GOT3 (cell line): ENCODE data around the gene UNC5A.

Source experiments
- DNase-seq: peaks from one replicate; lab custom pipeline; 2025; ENCODE audit warnings: mixed read lengths; lab: John Stamatoyannopoulos, UW

The UNC5A gene

DNA sequence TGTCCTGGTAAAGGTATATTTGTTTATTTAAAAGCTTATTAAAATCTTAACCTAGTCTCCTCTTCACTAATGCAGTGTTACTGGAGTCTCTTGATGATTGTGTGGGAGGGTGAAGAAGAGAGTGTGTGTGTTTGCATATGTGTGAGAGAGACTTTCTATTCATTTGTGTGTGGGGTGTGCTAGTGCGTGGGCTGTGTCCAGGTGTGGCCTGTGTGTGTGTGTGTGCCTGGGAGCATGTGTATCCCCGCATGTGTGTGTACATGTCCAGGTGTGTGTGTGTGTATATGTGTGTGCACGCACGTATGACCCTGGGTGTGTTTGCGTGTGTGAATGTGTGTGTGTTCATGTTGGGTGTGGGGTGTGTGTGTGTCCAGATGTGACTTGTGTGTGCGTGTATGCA is 10.3 kb upstream of the UNC5A start:
- no peak for DNase-seq

GRCh38 chr5:176802116-176802784 is 8.1 kb upstream of the UNC5A start:
- no peak for DNase-seq

DNA sequence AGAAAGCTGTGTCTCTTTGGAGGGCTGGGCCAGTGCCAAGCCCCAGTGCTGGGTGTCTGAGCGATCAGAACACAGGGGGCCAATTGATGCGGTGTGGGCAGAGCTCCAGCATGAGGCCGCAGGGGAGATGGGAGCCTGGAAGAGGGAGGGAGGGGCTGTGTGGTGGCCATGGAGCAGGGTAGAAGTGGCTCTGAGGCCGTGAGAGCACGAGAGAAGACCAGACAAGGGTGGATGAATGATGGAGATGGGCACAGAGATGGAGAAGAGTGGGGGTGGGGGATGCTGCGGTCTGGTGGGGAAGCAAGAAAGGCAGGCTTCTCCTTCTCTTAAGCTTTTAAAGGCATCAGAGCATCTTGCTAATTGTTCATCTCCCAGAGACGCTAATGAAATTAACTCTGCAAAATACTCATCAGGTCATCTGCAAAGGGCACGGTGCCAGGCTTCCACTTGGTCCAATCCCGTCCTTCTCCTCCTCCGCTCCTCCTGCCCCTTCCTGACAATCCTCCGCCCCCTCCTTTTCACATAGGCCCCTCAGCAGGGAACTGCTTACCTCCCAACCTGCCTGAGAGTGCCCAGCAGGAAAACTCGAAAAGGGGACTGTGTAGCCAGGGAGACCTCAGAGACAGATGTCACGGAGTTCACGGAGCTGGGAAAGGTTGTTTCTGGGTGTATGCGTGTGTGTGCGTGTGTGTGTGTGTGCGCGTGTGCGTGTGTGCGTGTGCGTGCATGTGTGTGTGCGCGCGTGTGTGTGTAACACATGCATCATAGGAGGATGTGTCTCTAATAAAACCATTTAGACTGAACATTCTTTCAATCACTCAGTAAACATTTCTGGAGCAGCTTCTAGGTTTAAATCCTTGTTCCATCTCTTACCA is 7.1 kb upstream of the UNC5A start:
- DNase-seq, result no peak

GRCh38 chr5:176803943-176804498 is 6.3 kb upstream of the UNC5A start:
- no peak for DNase-seq

- DNase-seq, result no peak
Measured at GRCh38 chr5:176806137-176806536, 4.2 kb upstream of the UNC5A start.

DNA sequence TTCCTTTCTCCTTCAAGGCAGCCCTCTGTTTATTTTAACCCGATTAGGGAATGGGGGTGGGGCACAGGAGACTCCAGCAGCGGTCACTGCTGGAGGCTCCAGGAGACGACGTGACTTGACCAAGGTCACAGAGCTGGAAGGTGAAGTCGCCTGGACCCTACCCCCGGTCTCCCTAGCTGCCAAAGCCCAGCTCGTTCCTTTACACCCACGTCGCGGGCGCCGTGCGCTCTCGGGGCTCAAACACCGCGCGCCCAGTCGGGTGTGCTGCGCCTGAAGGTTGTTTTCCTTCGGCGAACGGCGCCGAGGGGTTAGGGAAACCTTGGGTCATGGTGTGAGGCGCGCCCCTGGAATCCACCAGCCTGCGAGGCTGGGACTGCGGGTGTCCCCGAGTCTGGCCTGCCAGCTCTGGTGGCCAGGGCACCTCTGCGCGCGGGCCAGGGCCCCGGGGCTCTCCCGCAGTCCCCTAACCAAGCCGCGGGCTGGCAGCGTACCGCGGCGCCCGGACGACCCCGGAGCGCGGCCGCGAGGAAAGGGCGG is 747 bp upstream of the UNC5A start:
- DNase-seq, result no peak

DNA sequence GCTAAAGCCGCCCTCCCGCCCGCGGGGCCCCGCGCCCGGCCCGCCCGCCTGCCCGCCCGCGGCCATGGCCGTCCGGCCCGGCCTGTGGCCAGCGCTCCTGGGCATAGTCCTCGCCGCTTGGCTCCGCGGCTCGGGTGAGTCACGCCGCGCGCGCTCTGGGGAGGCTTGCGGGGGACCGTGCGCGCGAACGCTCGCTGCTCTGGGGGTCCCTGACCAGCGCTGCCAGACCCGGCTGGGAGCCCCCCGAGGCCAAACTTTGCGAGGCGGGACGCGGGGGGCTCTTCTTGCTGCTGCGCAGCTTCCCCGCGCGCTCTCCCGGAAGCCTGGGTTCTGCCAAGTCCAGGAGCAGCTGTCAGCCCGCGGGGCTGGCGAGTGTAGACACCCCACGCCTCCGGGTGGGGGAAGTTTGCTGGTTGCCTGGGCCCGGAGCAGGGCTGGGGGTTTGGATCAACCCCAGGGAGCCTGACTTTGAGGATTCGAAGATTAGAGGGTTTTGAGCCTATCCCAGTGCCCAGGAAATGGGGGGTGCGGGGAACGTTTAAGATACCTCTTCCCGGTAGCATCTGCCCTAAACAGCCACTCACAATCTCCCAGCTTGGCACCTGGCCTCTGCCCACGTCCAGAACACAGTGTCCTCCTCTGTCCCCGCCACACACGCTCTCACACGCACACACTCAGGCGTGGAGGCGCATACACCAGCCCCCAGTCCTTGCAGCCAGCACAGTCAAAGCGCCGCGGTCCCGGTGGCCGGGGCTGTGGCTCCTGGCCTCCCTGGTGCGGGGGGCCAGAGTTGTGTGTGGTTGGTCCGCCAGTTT is 535 bp downstream of the UNC5A start:
- no peak for DNase-seq

- no peak for DNase-seq
Measured at GRCh38 chr5:176812269-176813259, 2.2 kb downstream of the UNC5A start.

DNA sequence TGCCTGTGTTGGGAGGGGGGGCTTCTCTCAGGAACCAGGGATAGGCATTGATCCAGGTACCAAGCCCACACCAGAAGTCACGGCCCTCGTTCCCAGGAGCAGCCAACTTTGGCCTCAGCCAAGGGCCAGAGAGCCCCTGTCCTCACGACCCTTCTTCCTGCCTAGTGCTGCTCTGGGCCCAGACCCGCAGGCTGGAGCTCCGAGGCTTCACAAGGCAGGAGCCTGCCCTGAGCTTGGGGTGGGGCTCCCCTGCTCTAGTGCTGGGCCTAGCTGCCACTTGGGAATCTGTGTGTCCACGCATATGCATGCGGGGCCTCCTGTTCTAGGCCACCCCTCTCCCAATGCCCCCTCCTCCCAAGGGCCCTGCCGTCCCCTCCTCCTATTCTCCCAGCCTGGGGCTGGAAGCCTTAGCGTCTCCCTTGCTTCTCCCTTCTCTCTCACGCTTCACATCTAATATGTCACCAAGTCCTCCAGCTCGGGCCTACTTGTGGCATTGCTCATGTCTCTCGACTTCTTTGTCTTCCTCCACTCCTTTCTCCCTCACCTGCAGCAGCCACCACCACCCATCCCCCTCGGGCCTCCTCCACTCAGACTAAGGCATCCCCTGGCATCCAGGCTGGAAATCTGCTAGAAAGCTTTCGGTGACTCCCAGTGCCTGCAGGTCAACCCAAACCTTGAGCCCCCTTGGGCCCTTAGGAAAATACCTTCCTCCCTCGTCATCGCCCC is 3.4 kb downstream of the UNC5A start:
- no peak for DNase-seq

DNA sequence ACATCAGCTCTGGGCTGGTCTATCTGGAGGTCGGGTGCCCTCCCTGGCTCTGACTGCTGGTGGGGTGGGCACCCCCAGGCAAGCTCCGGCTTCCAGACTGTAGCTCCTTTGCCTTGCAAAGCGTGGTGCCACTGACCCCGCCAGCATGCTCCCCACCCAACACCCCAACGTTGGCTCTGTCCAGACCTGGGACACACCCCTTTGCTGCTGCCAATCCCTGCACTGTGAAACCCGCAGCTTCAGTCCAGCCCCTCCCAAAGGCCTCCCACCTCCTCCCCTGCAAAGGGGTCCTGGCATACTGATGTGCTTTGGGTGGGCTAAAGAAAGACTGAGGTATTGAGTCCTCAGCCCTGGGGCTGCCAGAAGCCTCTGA is 3.9 kb downstream of the UNC5A start:
- DNase-seq, result no peak

DNA sequence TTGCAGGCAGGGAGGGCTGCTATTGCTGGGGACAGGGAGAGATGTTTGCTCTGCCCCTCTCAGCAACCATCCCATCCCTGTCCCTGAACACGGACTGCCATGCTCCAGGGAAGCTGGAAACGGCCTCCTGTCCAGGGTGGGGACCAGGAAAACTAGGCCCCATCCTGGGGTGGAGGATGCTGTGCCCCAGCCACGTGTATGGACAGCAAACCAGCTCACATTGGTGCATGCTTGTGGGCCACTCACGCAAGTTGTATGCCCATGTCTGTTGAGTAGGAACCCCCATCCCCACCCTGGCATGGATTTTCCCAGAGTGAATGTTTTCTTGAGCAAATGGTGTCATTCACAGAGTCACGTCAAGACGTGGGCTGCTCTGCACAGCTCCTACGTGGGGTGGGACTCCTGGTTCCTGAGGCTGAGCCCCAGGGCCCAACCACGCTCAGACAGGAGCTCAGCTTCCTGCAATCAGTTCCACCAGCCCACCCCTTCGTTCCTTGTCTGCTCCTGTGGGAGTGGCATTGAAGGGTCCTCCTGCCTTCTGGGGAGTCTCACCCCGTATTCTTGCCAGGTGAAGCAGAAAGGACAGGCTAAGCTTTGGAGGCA is 4.6 kb downstream of the UNC5A start:
- no peak for DNase-seq

DNA sequence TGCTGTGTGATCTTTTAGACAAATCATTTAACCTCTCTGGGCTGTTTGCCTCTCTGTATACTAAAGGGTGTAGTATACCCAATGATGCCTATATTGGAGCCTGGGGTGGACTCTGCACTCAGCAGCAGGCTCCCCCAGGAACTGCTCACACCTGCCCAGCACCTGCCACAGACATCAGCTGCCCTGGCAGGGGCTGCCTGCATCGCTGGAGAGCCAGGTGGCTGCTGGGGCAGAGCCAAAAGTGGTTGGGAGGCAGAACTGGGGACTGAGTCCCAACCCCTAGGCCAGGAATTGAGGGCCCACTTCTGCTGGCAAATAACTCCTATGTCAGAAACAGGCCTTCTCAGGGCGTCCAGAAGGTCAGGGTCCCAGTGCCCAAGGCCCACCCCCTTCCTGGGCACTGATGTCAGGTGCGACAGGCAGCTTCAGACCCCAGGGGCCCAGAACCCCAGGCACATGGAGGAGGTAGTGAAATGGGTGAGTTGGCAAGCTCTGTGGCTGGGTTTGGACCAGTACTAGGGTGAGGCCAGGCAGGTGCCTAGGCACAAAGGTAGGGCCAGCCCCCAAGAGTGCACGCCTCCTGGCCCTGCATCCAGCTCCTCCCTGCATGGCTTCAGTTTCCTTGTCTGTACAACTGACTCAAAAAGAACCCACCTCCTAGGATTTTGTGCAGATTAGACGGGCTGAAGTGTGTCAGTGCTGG is 5.8 kb downstream of the UNC5A start:
- DNase-seq, result no peak

GRCh38 chr5:176816791-176817347 is 6.5 kb downstream of the UNC5A start:
- DNase-seq, result no peak

GRCh38 chr5:176817369-176817840 is 7.0 kb downstream of the UNC5A start:
- no peak for DNase-seq

DNA sequence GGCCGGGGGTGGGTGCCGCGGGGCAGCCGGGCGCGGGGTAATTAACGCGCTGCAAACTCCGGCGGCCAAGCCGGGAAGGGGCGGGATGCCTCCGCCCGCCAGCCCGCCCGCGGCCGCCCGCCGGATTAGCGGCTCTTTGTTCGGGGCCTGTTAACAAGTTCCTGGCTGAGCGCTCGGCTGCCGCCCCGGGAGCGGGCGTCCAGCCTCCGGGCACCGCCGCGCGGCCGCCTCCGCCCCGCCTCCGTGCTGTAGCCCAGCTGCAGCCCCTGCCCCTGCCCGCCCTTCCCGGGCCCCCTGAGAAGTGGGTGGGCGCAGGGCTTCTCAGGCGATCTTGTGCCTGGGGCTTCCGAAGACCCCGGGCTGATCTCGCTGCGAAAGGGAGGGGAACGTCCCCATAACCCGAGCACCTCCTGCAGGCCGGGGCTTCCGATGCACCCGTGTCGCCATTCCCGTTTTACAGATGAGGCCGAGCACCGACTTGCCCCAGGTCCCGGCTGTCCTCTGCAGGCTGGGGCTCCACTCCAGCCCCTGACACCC is 7.5 kb downstream of the UNC5A start:
- DNase-seq, result no peak

DNA sequence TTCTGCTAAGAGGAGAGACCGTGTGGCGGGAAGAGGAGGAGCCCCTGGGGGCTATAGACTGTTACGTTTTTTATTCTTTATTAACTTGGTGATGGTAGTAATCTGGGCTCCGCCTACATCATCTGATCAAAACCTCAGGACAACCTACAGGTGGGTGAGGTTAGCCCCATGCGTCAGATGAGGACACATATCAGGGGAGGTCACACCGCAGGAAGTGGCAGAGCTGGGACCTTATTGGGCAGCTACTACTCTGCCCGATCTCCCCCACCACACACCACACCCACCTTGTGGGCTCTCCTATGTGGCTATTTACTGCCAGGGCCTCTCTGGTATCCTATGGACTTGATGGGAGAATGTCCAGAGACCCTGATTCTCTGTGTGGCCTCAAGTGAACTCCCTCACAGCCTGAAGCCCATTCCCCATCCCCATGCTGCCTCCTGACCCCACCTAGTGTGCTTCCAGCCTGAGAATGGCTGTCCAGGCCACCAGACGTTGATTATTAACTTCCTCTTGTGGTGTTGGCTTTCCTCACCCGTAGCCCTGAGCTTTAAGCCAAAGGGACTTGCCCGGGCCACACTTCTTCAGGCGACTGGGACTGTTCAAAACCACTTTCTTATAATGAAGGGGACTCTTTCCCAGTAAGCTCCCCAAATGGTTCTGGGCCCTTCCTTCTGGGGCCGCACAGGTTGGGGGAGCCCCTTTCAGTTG is 8.2 kb downstream of the UNC5A start:
- DNase-seq, result no peak

- no peak for DNase-seq
Measured at GRCh38 chr5:176819476-176819875, 9.1 kb downstream of the UNC5A start.

GRCh38 chr5:176820937-176821336 is 10.6 kb downstream of the UNC5A start:
- DNase-seq, result no peak
